Neuronal stem cell (in vitro differentiated cells): ENCODE measurements around the gene VPS51.

ENCODE experiments used
- DNase-seq: peaks from one replicate; pipeline ENCODE4 v3.0.0-alpha.2; 2013; ENCODE audit warnings: low spot score
- H2AFZ ChIP-seq: one replicate; pipeline ENCODE4 v1.6.1; 2013; ENCODE audit warnings: mild to moderate bottlenecking, low read length, inconsistent platforms
- H2AK5ac ChIP-seq: 2 replicates; pipeline ENCODE4 v1.6.1; 2013; ENCODE audit warnings: low read depth, mild to moderate bottlenecking, inconsistent platforms, low read length, moderate library complexity, mixed read lengths
- H2BK120ac ChIP-seq: 2 replicates; pipeline ENCODE4 v1.6.1; 2013; ENCODE audit warnings: low read depth, mild to moderate bottlenecking, inconsistent platforms, low read length, moderate library complexity, mixed read lengths
- H2BK12ac ChIP-seq: one replicate; pipeline ENCODE4 v1.6.1; 2013; ENCODE audit warnings: low read length, inconsistent platforms
- H2BK15ac ChIP-seq: 2 replicates; pipeline ENCODE4 v1.6.1; 2013; ENCODE audit warnings: mild to moderate bottlenecking, low read length, inconsistent platforms, mixed read lengths
- H2BK5ac ChIP-seq: one replicate; pipeline ENCODE4 v1.6.1; 2013; ENCODE audit warnings: inconsistent platforms, mild to moderate bottlenecking, low read length, moderate library complexity
- H3K14ac ChIP-seq: one replicate; pipeline ENCODE4 v1.6.1; 2013; ENCODE audit warnings: low read length, inconsistent platforms
- H3K18ac ChIP-seq: 2 replicates; pipeline ENCODE4 v1.6.1; 2013; ENCODE audit warnings: low read length, inconsistent platforms
- H3K23ac ChIP-seq: 2 replicates; pipeline ENCODE4 v1.6.1; 2013; ENCODE audit warnings: low read depth, mild to moderate bottlenecking, mixed read lengths, low read length, inconsistent platforms; ENCODE audit not compliant: poor library complexity
- H3K27ac ChIP-seq: replicated peaks from 3 replicates; pipeline ENCODE4 v1.5.1; 2013; ENCODE audit warnings: low read length, inconsistent platforms
- H3K27me3 ChIP-seq, 3 experiments: 2 replicates each; pipeline ENCODE4 v1.6.1; 2013; ENCODE audit warnings: low read length in 3 of 3, mild to moderate bottlenecking in 2 of 3, inconsistent platforms in 1 of 3, low read depth in 1 of 3, mixed read lengths in 1 of 3, moderate library complexity in 1 of 3; ENCODE audit not compliant: control insufficient read depth in 3 of 3, insufficient read depth in 3 of 3
- H3K36me3 ChIP-seq, 2 donors: replicated peaks in 1 of 2; 2 replicates each; pipeline ENCODE4 v1.6.1; 2013; ENCODE audit warnings: low read length in 2 of 2; ENCODE audit not compliant: control insufficient read depth in 2 of 2, insufficient read depth in 2 of 2
- H3K4ac ChIP-seq: 2 replicates; pipeline ENCODE4 v1.6.1; 2013; ENCODE audit warnings: inconsistent platforms, mild to moderate bottlenecking, low read length, moderate library complexity
- H3K4me1 ChIP-seq, 2 donors: 1 replicate in 1 of 2; 2 replicates in 1 of 2; pipeline ENCODE4 v1.6.1; 2013; ENCODE audit warnings: low read length in 2 of 2, low read depth in 1 of 2; ENCODE audit not compliant: control insufficient read depth in 2 of 2, insufficient read depth in 1 of 2
- H3K4me2 ChIP-seq: one replicate; pipeline ENCODE4 v1.6.1; 2013; ENCODE audit warnings: mild to moderate bottlenecking, low read length, inconsistent platforms; ENCODE audit not compliant: insufficient read depth, poor library complexity, severe bottlenecking
- H3K4me3 ChIP-seq, 2 donors: 2 replicates each; pipeline ENCODE4 v1.5.1; 2013; ENCODE audit warnings: low read length in 2 of 2, mild to moderate bottlenecking in 2 of 2, inconsistent platforms in 1 of 2, moderate library complexity in 1 of 2
- H3K79me1 ChIP-seq: one replicate; pipeline ENCODE4 v1.6.1; 2013; ENCODE audit warnings: low read depth, mild to moderate bottlenecking, inconsistent platforms, low read length, moderate library complexity
- H3K9ac ChIP-seq: one replicate; pipeline ENCODE4 v1.6.1; 2013; ENCODE audit warnings: mild to moderate bottlenecking, low read depth, low read length, inconsistent platforms; ENCODE audit not compliant: poor library complexity
- H3K9me3 ChIP-seq, 2 donors: replicated peaks in 1 of 2; 2 replicates each; pipeline versions ENCODE3 to v1.6.1; 2013; ENCODE audit warnings: low read length in 2 of 2, mild to moderate bottlenecking in 2 of 2, inconsistent platforms in 1 of 2, low read depth in 1 of 2, mixed read lengths in 1 of 2, moderate library complexity in 1 of 2; ENCODE audit not compliant: control insufficient read depth in 2 of 2, insufficient read depth in 1 of 2
- H4K8ac ChIP-seq: one replicate; pipeline ENCODE4 v1.6.1; 2013; ENCODE audit warnings: low read depth, mild to moderate bottlenecking, inconsistent platforms, low read length, moderate library complexity
- H4K91ac ChIP-seq: one replicate; pipeline ENCODE4 v1.6.1; 2013; ENCODE audit warnings: low read length, low read depth, mild to moderate bottlenecking, inconsistent platforms; ENCODE audit not compliant: poor library complexity
- WGBS, 2 donors: extraction: QIAGEN DNeasy Blood & Tissue Kit; methylation state at CpG; one replicate each; pipeline ENCODE4 v1.1.7; 2013; ENCODE audit warnings: missing lambda C conversion rate in 2 of 2, mixed read lengths in 1 of 2; ENCODE audit not compliant: insufficient read length in 2 of 2, insufficient replicate concordance in 1 of 2; ENCODE audit errors: extremely low coverage in 2 of 2; 5-methylcytosine and 5-hydroxymethylcytosine counted together

VPS51 gene

DNA sequence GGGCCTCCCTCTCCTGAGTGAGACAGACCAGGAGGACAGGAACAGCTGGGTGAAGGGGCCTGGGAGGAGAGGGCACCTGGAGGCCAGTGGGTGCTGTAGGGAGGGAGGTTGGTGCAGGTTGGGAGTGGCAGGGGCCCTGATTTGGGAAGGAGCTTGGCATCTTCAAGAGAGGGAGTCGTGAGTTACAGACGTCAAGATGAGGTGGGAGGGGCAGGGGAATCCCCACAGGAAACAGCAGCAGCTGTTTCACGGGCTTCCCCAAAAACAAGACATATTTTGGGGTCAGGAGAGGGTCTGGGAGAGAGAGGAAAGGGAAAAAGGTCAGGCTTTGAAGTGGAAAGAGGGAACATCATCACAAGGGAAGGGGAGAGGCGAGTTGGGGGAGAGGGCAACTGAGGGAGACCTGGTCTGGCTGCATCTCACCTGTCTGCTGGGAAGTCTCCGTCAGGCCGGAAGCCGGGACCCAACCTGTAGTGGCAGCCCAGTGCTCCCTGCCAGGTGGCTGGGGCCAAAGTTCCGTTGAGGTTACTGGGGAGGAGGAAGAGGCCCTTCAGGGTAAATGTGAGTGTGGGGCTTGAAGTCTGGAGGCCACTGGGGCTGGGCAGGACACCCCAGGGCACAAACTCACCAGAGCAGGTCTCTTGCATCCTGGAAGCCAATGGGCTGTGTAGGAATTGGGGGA lies 42.0 kb upstream of the VPS51 start:
- WGBS, 2 donors, result no CpG with 5 or more reads among the region's 8 CpGs
- no peaks in the 10 kb centered on the region for H3K4me1 ChIP-seq
- H4K91ac ChIP-seq, result no peak overlapping the region
- peak overlapping the region; percentile 40 for H2AK5ac ChIP-seq
- H3K36me3 ChIP-seq, result no peaks in the 10 kb centered on the region
- H3K18ac ChIP-seq, result no peak overlapping the region
- H4K8ac ChIP-seq, result no peak overlapping the region
- peak overlapping the region; percentile 85 for H2BK15ac ChIP-seq
- peaks cover 0 to 22% (median 2%) of the 10 kb centered on the region in 3 experiments for H3K27me3 ChIP-seq
- no peak overlapping the region for H3K4ac ChIP-seq
- H3K23ac ChIP-seq, result peak overlapping the region; percentile 44
- peaks cover 3% of the 10 kb centered on the region for H3K79me1 ChIP-seq
- no peak overlapping the region for H2BK5ac ChIP-seq
- no peak overlapping the region for H2BK120ac ChIP-seq
- H2AFZ ChIP-seq, result no peak overlapping the region
- DNase-seq, result no peak
- H3K27ac ChIP-seq, result no peak overlapping the region
- no peaks in the 10 kb centered on the region for H3K9me3 ChIP-seq
- no peak overlapping the region for H3K14ac ChIP-seq
- peak overlapping the region; percentile 4 for H3K9ac ChIP-seq
- H2BK12ac ChIP-seq, result no peak overlapping the region
- no peak overlapping the region for H3K4me2 ChIP-seq
- H3K4me3 ChIP-seq, result peak overlapping the region in 1 of 2 donors; percentile 12

DNA sequence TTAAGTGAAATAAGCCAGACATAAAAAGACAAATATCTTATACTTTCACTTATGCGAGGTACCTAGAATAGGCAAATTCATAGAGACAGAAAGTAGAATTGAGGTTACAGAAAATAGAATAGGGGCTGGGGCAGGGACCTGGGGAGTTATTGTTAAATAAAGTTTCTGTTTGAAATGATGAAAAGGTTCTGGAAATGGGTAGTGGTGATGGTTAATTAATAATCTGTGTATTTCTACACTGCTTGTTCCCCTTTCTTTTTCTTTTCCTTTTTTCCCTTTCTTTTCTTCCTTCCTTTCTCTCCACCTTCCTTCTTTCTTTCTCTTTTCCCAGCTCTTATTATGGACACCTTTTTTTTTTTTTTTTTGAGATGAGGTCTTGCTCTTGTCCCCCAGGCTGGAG lies 40.5 kb upstream of the VPS51 start:
- no peak for DNase-seq
- no peak overlapping the region for H3K27ac ChIP-seq
- H3K4me3 ChIP-seq, result no peak overlapping the region
- no peak overlapping the region for H2AFZ ChIP-seq
- no peak overlapping the region for H2BK12ac ChIP-seq
- no peak overlapping the region for H3K23ac ChIP-seq
- no peak overlapping the region for H3K4ac ChIP-seq
- no peak overlapping the region for H2AK5ac ChIP-seq
- no peak overlapping the region for H4K91ac ChIP-seq
- no peak overlapping the region for H2BK15ac ChIP-seq
- no peaks in the 10 kb centered on the region for H3K36me3 ChIP-seq
- H3K9me3 ChIP-seq, result no peaks in the 10 kb centered on the region
- no peak overlapping the region for H4K8ac ChIP-seq
- H3K14ac ChIP-seq, result no peak overlapping the region
- H3K4me1 ChIP-seq, result no peaks in the 10 kb centered on the region
- no peak overlapping the region for H2BK120ac ChIP-seq
- H3K4me2 ChIP-seq, result no peak overlapping the region
- H2BK5ac ChIP-seq, result no peak overlapping the region
- H3K79me1 ChIP-seq, result peaks cover 3% of the 10 kb centered on the region
- WGBS, 2 donors, result no CpG with 5 or more reads among the region's 1 CpG
- peaks cover 0 to 22% (median 2%) of the 10 kb centered on the region in 3 experiments for H3K27me3 ChIP-seq
- H3K18ac ChIP-seq, result no peak overlapping the region
- H3K9ac ChIP-seq, result no peak overlapping the region

DNA sequence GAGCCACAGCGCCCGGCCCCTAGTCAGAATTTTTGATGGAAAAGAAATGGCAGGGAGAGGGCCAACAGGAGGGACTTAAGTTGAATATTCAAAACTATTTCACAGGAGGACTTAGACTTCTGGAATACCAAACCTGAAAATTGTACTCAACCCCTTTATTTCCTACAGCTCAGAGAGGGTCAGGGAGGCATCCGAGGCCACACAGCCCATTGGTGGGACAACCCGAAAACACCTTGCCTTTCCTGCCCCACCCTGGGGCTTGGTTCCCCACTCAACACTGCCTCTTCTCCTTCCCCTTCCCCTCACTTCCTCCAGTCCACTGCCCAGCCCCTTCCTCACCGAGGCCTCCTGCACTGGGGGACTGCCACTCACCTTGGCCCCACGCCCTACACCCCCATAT lies 39.0 kb upstream of the VPS51 start:
- Histone ChIP-seq H2BK12ac (no peak overlapping the region), H2BK15ac (no peak overlapping the region), H3K27me3 (peaks cover 0 to 22% (median 2%) of the 10 kb centered on the region in 3 experiments)

DNA sequence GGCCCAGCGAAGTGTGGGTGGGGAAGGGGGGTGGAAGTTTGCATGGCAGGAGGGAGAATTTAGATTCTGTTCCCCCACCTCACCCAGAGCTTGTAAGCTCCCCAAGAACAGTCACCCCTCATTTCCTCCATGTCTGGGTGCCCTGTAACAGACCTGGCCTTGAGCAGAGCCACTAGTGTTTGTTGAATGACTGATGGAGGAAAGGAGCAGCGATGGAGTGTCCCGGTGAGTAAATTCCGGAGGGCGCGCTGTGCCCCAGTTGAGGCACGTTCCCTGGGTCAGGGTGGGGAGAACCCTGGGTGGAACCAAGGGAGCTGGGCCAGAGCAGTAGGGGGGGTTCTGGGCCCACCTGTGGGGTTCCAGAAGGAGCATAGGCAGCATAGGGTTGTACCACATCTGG lies 38.5 kb upstream of the VPS51 start:
- Histone ChIP-seq H2AK5ac (peak overlapping the region; percentile 90), H2BK120ac (peak overlapping the region; percentile 8), H3K27me3 (peaks cover 0 to 22% (median 2%) of the 10 kb centered on the region in 3 experiments), H3K9ac (no peak overlapping the region), H3K14ac (peak overlapping the region; percentile 21), H4K91ac (no peak overlapping the region), H2BK5ac (peak overlapping the region; percentile 66), H3K4me3 (no peak overlapping the region), H2BK12ac (no peak overlapping the region), H3K4ac (no peak overlapping the region), H4K8ac (no peak overlapping the region), H3K27ac (no peak overlapping the region), H3K23ac (no peak overlapping the region), H3K79me1 (peaks cover 3% of the 10 kb centered on the region), H3K4me1 (no peaks in the 10 kb centered on the region), H2BK15ac (no peak overlapping the region), H3K18ac (no peak overlapping the region), H2AFZ (no peak overlapping the region), H3K9me3 (no peaks in the 10 kb centered on the region), H3K4me2 (no peak overlapping the region), H3K36me3 (no peaks in the 10 kb centered on the region)
- DNase-seq, result no peak
- no CpG with 5 or more reads among the region's 7 CpGs for WGBS, 2 donors

More for the DNA sequence above, 39.0 kb upstream of the VPS51 start:
- Histone ChIP-seq H3K27ac (no peak overlapping the region), H2BK5ac (peak overlapping the region; percentile 66), H3K9ac (peak overlapping the region; percentile 77), H2BK120ac (no peak overlapping the region), H3K4me3 (no peak overlapping the region), H4K91ac (no peak overlapping the region), H3K4me1 (no peaks in the 10 kb centered on the region), H3K4ac (no peak overlapping the region), H3K36me3 (no peaks in the 10 kb centered on the region), H3K79me1 (peaks cover 3% of the 10 kb centered on the region), H3K4me2 (no peak overlapping the region), H4K8ac (no peak overlapping the region), H3K23ac (no peak overlapping the region), H2AK5ac (peak overlapping the region; percentile 90), H3K18ac (no peak overlapping the region), H3K9me3 (no peaks in the 10 kb centered on the region), H2AFZ (no peak overlapping the region), H3K14ac (no peak overlapping the region)
- WGBS, 2 donors, result no CpG with 5 or more reads among the region's 6 CpGs
- DNase-seq, result no peak
